ENCODE measurements around the gene HDAC4.

DNA sequence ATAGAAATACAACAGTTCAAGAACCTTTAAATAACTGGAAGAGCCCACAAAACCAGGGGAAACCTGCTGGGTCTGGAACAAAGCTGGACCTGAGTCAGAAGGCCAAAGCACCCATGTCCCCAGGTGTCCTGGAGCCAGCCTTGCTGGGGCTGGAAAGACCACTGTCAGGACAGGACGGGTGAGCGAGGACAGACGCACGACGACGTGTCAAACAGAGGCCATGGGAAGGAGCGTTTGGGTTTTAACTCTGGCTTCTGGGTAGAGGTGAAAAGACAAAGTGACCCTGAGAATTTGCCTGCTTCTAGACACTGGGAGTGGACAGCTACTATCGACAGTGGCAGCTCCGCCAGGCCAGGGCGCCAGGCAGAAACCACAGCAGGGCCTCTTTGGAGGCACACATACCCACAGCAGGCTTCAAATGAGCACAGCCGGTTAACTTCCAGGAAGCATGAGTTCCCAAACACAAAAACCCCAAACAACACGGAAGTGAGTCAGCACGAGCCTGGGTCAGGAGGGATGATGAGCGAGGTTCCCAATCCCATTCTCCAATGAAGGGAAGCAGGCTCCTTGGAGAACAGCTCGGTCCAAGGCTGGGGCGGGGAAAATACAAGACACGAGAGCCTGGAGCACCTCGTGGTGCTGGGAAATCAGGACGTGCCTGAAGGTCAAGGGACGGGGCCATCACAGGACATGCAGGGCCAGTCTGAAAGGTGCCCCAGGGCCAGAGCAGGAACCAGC, 344.9 kb downstream of the HDAC4 start:
- TF ChIP-seq, protein P1, sequence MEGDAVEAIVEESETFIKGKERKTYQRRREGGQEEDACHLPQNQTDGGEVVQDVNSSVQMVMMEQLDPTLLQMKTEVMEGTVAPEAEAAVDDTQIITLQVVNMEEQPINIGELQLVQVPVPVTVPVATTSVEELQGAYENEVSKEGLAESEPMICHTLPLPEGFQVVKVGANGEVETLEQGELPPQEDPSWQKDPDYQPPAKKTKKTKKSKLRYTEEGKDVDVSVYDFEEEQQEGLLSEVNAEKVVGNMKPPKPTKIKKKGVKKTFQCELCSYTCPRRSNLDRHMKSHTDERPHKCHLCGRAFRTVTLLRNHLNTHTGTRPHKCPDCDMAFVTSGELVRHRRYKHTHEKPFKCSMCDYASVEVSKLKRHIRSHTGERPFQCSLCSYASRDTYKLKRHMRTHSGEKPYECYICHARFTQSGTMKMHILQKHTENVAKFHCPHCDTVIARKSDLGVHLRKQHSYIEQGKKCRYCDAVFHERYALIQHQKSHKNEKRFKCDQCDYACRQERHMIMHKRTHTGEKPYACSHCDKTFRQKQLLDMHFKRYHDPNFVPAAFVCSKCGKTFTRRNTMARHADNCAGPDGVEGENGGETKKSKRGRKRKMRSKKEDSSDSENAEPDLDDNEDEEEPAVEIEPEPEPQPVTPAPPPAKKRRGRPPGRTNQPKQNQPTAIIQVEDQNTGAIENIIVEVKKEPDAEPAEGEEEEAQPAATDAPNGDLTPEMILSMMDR (IDR thresholded peaks at IDR 0.05): no peak
- TF ChIP-seq POLR2A (IDR thresholded peaks at IDR 0.05): no peak
- TF ChIP-seq POLR2AphosphoS5 (IDR thresholded peaks at IDR 0.05): no peak
- TF ChIP-seq EP300 (IDR thresholded peaks at IDR 0.05): no peak

All from stomach (tissue), 4 donors.